Measurements from ENCODE around the gene OCIAD2. TPM values are rescaled to one million over a fixed set of nuclear protein-coding genes. Genes with fewer than 3 reads are reported as not detected.

Gene OCIAD2
- total RNA-seq, 2 donors from 2014 or later, result 3.0 to 7.3 TPM

DNA sequence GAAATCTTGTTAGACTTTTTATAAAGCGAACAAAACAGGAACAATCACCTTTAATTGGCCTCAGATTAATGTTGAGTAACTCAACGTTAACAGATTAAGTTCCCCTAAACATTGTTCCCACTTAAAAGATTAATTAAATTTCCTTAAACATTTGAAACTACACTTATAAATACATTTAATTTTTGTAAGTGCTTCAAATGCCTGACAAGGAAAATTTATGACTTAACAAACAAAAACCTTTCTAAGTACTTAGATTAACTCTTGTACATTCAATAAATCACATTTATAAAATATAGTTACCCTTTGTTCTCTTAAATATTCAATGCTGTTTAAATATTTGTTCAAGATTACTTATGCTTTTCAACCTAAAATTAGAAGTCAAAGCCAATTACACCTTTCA is 39.4 kb upstream of the OCIAD2 start:
- H3K4me3 ChIP-seq, result no peak overlapping the region
- H3K27ac ChIP-seq, result no peak overlapping the region
- intact Hi-C loops (cut with DNase I), result no loop called here
- no peak for TF ChIP-seq POLR2A (IDR thresholded peaks at IDR 0.05)
- TF ChIP-seq, protein P1, sequence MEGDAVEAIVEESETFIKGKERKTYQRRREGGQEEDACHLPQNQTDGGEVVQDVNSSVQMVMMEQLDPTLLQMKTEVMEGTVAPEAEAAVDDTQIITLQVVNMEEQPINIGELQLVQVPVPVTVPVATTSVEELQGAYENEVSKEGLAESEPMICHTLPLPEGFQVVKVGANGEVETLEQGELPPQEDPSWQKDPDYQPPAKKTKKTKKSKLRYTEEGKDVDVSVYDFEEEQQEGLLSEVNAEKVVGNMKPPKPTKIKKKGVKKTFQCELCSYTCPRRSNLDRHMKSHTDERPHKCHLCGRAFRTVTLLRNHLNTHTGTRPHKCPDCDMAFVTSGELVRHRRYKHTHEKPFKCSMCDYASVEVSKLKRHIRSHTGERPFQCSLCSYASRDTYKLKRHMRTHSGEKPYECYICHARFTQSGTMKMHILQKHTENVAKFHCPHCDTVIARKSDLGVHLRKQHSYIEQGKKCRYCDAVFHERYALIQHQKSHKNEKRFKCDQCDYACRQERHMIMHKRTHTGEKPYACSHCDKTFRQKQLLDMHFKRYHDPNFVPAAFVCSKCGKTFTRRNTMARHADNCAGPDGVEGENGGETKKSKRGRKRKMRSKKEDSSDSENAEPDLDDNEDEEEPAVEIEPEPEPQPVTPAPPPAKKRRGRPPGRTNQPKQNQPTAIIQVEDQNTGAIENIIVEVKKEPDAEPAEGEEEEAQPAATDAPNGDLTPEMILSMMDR (IDR thresholded peaks at IDR 0.05), result no peak
- 16 to 18% methylated on average over 2 of the region's 2 CpGs for WGBS, 2 donors
- H3K36me3 ChIP-seq (replicated peaks in 1 of 2; ENCODE audit: insufficient read depth in 1 of 2, low read depth in 2 of 2), result no peaks in the 10 kb centered on the region
- DNase-seq, result no peak
- no peak for ATAC-seq
- H3K4me1 ChIP-seq, result no peaks in the 10 kb centered on the region
- no peaks in the 10 kb centered on the region for H3K9me3 ChIP-seq
- no peaks in the 10 kb centered on the region for H3K27me3 ChIP-seq

DNA sequence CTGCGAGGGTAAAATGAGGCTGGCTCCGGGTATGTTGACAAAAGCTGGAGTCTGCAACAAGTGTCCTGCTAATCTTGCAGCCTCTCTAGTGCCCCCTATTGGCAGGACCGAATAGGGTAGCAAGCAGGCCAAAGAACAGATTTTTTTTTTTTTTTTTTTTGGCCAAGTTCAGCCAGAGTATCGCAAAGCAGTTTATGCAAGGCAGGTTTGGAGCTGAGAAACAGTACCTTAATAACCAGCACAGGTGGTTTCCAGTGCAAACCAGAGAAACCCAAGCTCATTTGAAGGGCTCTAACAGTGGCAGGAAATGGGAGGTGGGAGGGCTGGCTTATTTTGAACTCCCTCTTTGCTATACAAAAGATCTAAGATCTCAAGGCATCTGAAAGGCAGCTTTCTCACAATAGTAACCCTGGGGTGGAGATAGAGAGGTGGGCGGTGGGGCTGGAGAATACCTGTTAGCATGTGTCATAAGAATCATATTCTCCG is 38.2 kb upstream of the OCIAD2 start:
- 65 to 67% methylated on average over 6 of the region's 6 CpGs for WGBS, 2 donors
- H3K4me3 ChIP-seq, result no peak overlapping the region
- no peaks in the 10 kb centered on the region for H3K27me3 ChIP-seq
- intact Hi-C loops (cut with DNase I), result no loop called here
- no peaks in the 10 kb centered on the region for H3K9me3 ChIP-seq
- DNase-seq (peak in 3 of 4 donors; percentile 8 to 15 (median 9)), ATAC-seq (no peak)
- no peaks in the 10 kb centered on the region for H3K36me3 ChIP-seq (replicated peaks in 1 of 2; ENCODE audit: insufficient read depth in 1 of 2, low read depth in 2 of 2)
- H3K27ac ChIP-seq, result no peak overlapping the region
- TF ChIP-seq POLR2A (IDR thresholded peaks at IDR 0.05), result no peak
- TF ChIP-seq, protein P1 (IDR thresholded peaks at IDR 0.05), result peak in 2 of 7 experiments; percentile 14 to 18
- no peaks in the 10 kb centered on the region for H3K4me1 ChIP-seq

DNA sequence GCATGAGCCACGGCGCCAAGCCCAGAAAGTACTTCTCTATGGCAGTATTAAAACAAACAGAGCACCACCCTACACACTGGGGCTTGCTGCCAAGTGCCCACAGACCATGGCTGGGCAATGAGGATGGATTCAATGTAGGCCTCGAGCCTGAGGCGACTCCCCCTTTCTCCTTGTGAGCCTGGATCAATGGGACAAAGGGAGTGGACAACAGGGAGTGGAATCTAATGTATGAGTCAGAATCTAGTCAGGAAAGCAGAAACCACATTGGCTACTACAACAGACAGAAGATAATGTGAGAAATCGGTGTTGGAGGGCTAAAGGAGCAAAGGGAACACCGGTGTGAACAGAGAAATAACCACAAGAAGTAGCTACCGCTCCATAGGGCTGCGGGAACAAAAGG is 37.7 kb upstream of the OCIAD2 start:
- H3K27ac ChIP-seq, result no peak overlapping the region
- no peaks in the 10 kb centered on the region for H3K27me3 ChIP-seq
- TF ChIP-seq POLR2A (IDR thresholded peaks at IDR 0.05), result no peak
- TF ChIP-seq, protein P1 (IDR thresholded peaks at IDR 0.05), result no peak
- no peaks in the 10 kb centered on the region for H3K9me3 ChIP-seq
- 83 to 85% methylated on average over 8 of the region's 8 CpGs for WGBS, 2 donors
- intact Hi-C loops (cut with DNase I), result no loop called here
- no peak for DNase-seq
- H3K36me3 ChIP-seq (replicated peaks in 1 of 2; ENCODE audit: insufficient read depth in 1 of 2, low read depth in 2 of 2), result no peaks in the 10 kb centered on the region
- no peak for ATAC-seq
- no peak overlapping the region for H3K4me3 ChIP-seq
- H3K4me1 ChIP-seq, result no peaks in the 10 kb centered on the region

DNA sequence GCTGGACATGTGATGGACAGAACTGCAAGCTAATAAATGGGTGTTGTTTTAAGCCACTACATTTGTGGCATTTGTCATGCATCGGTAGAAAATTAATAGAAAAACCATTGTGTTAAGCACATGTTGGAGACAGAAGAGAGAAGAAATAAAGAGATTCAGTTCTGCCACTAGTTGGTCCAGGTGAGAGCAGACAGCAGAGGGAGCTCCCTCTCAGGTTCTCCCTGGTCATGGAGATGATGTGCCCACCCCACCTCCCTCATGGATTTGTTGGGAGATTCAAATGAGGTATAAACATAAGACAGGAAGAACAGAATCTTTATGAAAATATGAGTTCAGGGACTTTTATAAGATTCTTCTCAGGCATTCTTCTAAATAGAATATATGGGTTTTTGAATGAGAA is 36.8 kb upstream of the OCIAD2 start:
- WGBS, 2 donors, result 41 to 52% methylated on average over 1 of the region's 1 CpG
- DNase-seq (no peak), ATAC-seq (no peak)

DNA sequence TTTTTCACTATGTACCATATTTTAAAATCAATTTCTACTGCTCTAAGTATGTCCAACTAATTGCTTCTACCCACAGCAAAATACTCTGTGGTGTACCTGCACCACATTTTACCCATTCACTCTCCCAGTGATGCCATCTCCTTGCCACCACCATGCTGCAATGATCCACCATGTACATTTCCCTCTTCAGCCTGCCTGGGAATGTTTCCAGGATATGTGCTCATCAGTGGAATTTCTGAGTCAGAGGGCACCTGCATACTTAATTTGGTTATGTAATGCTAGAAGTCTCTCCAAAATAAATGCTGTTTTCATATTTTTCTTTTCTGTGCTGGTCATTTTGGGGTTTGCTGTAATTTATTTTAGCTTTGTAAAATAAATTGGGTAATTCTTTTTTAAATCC is 33.2 kb upstream of the OCIAD2 start:
- no peaks in the 10 kb centered on the region for H3K36me3 ChIP-seq (replicated peaks in 1 of 2; ENCODE audit: insufficient read depth in 1 of 2, low read depth in 2 of 2)
- DNase-seq, result peak in 1 of 4 donors; percentile 28
- no peak for ATAC-seq
- H3K4me1 ChIP-seq, result no peaks in the 10 kb centered on the region
- H3K9me3 ChIP-seq, result no peaks in the 10 kb centered on the region
- no peak overlapping the region for H3K27ac ChIP-seq
- intact Hi-C loops (cut with DNase I), result no loop called here
- no peak overlapping the region for H3K4me3 ChIP-seq
- no peaks in the 10 kb centered on the region for H3K27me3 ChIP-seq
- TF ChIP-seq POLR2A (IDR thresholded peaks at IDR 0.05), result no peak
- TF ChIP-seq, protein P1 (IDR thresholded peaks at IDR 0.05), result no peak

More for the DNA sequence above, 36.8 kb upstream of the OCIAD2 start:
- Histone ChIP-seq H3K9me3 (no peaks in the 10 kb centered on the region), H3K36me3 (replicated peaks in 1 of 2; ENCODE audit: insufficient read depth in 1 of 2, low read depth in 2 of 2) (no peaks in the 10 kb centered on the region), H3K4me1 (no peaks in the 10 kb centered on the region), H3K4me3 (no peak overlapping the region), H3K27ac (no peak overlapping the region), H3K27me3 (no peaks in the 10 kb centered on the region)
- intact Hi-C loops (cut with DNase I), result no loop called here
- TF ChIP-seq POLR2A (IDR thresholded peaks at IDR 0.05), result no peak
- TF ChIP-seq, protein P1 (IDR thresholded peaks at IDR 0.05), result peak in 1 of 7 experiments; percentile 5
